ENCODE results near the gene VAPB.

VAPB gene

DNA sequence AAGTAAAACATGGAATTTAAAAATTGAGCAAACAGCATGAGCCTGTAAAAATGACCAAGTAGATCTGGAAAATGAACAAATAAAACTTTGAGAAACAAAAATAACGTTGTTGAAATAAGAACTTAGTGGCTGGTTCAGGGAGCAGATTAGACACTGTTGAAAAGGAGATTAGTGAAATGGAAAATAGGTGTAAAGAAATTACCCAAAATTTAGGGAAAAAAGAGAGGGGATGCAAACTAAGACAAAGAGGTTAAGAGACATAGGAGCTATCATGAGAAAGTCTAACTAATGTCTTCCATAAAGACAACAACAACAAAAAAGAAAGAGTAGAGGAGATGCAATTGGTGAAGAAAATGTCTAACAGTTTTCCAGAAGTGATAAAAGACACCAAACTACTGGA is 97.2 kb downstream of the VAPB start:
- DNase-seq: no peak

DNA sequence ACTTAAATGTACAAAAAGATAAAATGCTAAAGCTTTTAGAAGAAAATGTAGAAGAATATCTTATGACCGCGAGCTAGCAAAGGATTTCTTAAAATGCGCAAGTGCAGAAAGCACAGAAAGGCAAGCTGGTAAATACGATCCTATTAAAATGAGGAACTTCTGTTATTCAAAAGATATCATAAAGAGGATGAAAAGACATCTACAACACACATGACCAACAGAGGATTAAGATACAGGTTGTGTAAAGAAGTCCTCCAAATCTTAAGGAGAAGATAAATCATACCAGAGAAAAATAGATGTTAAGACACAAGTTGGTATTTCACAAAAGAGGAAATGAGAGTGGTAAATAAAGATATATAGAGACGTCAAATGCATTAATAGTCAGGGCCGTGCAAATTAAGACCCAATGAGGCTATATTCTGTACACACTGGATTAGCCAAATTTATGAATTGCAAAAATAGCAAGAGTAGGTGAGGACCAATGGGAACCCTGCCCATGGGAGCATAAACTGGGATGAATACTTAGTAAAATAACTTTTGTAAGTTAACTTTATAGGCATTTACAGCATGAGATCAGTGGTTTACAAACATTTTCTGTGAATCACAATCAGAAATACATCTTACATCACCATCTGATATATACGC is 103.2 kb downstream of the VAPB start:
- no peak for DNase-seq

DNA sequence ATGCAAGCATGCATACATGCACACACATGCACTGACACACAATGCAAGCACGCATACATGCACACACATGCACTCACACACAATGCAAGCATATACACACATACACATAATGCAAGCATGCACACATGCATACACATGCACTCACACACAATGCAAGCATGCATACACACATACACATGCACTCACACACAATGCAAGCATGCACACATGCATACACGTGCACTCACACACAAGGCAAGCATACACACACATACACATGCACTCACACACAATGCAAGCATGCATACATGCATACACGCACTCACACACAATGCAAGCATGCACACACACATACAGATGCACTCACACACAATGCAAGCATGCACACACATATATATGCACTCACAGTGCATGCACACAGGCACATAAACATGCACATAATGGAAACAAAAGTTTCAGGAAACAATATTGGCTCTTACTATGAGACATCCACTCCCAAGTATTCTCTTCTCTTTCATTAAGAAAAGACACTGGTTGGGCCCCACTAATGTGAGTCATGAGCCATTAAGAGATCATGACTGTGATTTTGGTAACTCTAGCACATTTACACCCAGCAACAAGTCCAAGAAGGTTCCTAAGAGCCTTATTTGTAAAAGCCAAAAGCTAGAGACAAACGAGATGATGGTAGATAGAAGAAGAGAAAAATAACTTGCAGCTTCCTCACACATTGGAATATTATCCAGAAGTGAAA is 103.9 kb downstream of the VAPB start:
- no peak for DNase-seq

DNA sequence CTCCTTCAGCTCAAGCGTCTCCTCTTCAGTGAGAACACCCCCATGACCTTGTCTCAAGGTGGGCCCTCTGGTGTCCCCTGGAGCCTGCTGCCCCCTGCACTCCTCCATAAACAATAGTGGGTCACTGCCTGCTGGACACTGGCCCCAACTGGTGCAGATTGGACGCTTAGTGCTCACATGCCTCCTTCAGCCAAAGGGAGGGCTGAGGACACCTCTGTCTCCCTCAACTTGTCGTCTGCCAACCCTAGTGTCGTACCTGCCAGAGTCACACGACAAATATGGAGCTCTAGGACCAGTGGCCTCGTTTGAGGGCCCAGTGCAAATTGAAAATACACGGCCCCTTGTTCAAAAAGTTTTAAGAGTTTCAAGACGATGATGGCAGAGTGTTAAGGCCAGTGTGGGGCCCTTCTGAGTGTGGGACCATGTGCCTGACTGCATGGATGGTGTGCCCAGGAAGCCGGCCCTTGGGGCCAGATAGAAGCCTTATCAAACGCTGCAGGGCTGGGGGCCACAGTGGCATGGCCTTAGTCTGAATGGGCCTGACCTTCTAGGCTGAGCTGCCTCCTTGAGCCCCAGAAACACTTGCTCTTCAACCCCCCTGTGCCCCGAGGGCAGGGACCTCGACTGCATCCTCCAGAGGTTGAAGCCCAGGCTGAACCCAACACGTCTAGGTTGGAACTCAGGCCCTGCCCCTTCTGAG is 106.0 kb downstream of the VAPB start:
- no peak for DNase-seq

DNA sequence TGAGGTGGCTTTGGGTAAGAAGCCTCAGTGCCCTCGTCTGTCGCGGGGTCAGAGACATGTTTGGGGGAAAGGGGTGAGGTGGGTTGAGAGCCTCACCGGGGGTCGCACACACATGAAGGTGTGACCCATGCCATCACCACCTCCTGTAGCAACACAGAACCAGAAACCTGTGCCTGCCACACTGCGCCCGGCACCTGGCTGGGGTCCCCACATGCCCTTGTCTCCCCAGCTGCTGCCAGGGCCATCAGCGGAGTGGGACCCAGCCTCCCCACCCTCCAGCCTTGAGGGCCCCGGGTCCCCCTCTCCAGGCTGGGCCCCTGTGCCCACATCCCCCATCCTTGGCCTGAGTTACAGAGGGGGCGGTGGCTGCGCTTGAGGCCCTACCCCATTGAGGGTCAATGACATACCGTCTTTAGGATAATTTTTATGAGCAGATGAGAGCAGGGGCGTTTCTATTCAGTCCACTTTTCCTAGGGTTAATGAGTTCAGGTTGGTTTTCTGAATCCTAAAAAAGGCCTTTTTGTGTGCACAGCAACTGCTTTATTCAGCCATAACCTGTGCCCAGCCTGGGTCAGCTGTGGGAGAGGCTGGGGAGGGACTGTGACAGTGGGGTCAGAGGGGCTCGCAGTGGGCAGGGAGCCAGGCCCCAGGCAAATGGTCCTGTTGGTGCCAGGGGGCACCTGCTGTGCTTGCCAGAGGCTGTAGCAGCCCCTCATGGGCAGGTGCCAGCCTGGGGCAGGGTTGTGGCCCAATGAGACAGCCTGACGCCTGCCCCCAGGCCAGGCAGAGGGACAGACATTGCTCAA is 106.8 kb downstream of the VAPB start:
- DNase-seq: no peak

DNA sequence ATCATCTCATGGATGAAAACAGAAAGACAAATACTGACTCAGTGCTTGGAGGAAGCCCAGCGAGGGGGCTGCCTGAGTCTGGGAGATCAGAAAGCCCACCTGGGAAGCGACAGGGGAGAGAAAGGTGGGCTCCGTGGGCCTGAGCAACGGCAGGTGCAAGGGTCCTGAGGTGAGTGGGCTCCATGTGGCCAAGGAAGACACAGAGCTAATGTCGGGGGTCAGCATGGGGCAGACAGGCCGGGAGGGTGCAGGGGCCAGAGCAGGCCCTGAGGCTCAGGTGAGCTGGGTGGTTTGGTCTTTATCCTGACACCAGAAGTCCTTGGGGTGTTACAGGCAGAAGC is 107.4 kb downstream of the VAPB start:
- DNase-seq: no peak

DNA sequence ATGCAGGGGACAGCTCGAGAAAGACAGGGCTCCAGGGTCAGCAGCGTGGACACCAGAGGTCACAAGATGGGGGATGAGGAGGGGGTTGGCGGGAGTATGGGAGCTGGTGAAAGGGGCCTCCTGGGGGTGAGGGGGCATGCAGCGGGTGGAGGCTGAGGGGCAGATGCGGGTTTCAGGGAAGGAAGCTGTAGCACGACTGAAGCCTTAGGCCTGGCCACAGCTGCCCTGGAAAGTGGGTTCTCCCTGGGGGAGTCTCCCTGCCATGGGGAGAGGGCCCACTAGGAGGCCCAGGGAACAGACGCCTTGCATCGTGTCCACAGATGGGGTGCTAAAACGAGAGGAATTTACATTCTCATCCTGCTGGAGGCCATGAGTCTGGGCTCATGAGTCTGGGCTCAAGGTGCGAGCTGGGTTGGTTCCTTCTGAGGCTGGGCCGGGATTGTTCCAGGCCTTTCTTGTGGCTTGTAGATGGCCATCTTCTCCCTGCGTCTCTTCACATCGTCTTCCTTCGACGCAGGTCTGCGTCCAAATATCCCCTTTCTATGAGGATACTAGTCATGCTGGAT is 108.1 kb downstream of the VAPB start:
- DNase-seq: no peak

DNA sequence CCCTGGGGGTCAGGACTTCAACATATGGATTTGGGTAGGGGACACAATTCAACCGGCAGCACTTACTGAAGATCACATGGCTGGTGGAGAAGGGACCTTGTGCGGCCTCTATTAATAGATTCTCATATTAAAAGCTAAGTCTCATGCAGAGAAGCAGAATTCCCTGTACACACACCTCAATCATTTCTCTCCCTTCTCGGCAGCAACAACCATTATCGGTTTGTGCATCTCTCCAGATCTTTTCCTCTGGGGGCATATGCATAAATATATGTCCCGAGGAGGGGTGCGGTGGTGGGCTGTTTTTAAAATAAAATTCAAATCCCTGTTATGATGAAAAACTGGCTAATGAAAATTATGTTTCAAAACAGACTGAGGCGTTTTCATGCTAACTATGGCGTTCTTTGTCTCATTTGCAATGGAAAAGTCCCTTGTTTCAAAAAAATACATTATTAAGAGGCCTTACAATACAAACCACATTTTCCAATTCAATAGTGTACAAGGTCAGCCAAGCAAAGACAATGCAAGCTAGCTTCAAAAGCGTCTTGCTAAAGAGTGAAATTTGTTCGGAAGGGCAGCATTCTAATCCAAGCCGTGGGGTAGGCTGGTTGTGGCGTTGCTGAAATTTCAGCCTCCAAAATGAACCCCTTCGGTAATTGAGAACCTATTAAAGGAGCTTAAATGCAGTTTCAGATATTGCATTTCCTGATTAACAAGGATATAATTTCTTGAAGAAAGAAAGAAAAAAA is 108.9 kb downstream of the VAPB start:
- DNase-seq: no peak

DNA sequence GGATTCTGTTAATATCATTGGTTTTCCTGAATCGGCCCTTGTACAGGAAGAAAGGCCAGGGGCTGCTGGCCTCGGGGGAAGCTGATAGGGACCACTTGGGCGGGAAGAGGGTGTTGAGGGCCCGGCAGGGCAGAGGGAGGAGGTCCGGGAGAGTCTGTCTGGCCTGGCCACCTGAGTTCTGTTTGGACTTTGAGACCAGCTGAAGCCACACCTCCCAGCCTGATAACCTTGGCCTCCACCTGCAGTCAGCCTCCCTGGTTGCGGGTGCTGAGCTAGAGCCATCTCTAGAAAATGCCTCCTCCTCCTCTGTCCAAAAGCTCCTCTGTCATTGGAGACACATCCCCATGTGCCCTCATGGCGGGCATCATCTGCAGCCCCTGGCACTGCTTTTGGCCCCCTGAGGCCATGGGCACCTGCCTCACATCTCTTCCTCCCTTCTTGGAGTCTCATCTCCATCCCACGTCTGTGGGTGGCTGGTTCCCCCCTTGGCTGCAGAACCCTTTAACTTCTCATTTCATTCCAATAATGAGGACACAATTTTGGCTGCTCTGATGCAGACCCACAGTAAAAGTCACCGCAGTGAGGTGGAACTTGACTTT is 109.5 kb downstream of the VAPB start:
- no peak for DNase-seq

DNA sequence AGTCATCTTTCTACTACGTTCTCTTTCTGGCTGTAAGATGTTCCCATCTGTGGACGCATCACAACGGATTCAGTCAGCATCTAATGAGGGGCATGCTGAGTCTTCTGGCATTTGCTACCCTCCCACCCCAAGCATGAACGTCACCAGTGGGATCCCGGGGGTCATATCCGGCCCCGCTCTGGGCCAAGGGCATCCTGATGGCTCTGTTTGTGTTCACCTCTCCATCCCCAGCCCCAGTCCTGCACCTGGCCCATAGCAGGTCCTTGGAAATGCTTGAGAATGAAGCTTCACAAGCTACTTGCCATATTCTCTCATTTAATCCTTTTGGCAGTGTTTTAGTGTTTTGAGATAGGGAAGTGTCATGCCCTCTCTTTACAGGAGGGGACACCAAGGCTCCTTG is 111.2 kb downstream of the VAPB start:
- DNase-seq: no peak

All from cortex of kidney (tissue), 1 donor.